ENCODE measurements around the gene VTN. TPM values are rescaled to one million over a fixed set of nuclear protein-coding genes. Genes with fewer than 3 reads are reported as not detected.
A peak's percentile ranks its signal among the peaks of the same experiment; 100 is the strongest.

VTN gene
- total RNA-seq, 4 donors from 2014 or later: 0.10 TPM; not detected in 3

DNA sequence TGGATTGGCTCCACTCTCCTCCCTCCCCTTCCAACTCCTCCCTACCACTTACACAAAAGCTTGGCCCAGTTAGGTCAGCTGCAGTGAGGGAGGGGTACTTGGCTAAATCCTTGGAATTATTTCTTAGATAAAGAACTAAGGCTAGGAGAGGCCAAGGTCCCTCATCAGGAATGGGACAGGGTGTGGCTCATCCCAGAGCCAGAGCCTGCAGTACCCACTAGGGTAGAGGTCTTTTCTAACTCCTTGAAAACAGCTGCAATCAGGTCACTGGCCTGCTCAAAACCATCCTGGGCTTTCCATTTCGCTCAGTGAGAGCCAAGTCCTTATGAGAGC lies 37.8 kb upstream of the VTN start:
- TF ChIP-seq POLR2A (IDR thresholded peaks at IDR 0.05): no peak
- TF ChIP-seq, protein P1, sequence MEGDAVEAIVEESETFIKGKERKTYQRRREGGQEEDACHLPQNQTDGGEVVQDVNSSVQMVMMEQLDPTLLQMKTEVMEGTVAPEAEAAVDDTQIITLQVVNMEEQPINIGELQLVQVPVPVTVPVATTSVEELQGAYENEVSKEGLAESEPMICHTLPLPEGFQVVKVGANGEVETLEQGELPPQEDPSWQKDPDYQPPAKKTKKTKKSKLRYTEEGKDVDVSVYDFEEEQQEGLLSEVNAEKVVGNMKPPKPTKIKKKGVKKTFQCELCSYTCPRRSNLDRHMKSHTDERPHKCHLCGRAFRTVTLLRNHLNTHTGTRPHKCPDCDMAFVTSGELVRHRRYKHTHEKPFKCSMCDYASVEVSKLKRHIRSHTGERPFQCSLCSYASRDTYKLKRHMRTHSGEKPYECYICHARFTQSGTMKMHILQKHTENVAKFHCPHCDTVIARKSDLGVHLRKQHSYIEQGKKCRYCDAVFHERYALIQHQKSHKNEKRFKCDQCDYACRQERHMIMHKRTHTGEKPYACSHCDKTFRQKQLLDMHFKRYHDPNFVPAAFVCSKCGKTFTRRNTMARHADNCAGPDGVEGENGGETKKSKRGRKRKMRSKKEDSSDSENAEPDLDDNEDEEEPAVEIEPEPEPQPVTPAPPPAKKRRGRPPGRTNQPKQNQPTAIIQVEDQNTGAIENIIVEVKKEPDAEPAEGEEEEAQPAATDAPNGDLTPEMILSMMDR (IDR thresholded peaks at IDR 0.05): no peak
- 91 to 92% methylated on average over 1 of the region's 1 CpG for WGBS, 2 donors
- no peak overlapping the region for H3K4me3 ChIP-seq (ENCODE audit: low read depth, poor library complexity, severe bottlenecking)
- intact Hi-C loops (cut with DNase I; ENCODE audit: low total_unique reads): no loop called here
- DNase-seq (ENCODE audit: low spot score in 2 of 2): no peak

DNA sequence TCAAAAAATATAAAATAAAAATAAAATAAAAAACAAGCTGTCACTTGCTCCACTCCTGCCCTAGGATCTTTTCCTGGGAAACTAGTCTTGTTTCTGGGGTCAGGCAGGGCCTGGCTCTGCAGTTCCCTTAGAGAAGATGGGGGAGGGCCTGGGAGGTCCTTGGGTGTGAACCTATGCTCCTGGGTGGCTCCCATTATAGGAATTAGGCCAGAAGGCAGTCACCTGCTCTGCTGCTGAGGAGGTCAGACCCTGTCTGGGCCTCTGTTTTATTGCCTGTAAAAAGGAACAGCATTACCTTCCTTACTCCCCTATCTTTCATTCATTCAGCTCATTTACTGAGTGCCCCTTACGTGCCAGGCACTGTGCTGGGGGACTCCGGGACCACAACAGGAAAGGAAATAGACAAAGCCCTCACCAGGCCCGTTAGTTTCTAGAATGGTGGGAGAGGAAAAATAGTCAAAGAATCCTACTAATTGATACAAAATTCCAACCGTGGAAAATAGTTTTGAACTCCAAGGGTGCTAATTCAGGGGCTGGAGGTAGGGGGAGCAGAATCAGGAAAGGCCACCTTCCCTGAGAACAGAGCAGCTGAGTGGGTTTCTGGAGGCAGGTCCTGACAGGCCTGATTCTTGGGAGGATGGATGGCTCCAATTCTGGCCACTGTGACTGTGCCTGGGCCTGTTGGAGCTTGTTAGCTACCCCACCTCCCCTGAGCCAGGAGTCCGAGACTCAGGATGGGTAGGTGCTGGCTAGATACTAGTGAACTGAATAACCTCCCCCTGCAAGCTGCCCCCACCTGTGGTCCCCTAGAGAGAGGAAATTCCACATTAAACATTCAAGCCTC lies 37.2 kb upstream of the VTN start:
- no peak overlapping the region for H3K4me3 ChIP-seq (ENCODE audit: low read depth, poor library complexity, severe bottlenecking)
- TF ChIP-seq, protein P1 (IDR thresholded peaks at IDR 0.05): no peak
- TF ChIP-seq POLR2A (IDR thresholded peaks at IDR 0.05): no peak
- 67 to 71% methylated on average over 5 of the region's 5 CpGs for WGBS, 2 donors
- no peak for DNase-seq (ENCODE audit: low spot score in 2 of 2)
- intact Hi-C loops (cut with DNase I; ENCODE audit: low total_unique reads): no loop called here

DNA sequence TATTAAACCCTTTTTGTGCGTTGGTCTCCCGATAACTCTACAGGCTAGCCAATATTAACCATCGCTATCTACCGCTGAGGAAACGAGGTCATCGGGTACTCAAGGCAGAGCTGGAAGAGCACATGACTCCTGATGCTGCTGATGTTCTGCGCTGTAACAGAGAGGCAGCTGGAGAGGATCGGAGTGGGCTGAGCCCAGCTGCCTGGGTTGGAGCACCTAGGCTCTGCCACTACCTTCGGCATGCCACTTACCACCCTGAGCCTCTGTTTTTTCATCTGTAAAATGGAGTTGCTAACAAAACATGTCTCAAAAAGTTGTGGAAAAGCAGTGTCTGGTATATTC lies 36.3 kb upstream of the VTN start:
- H3K4me3 ChIP-seq (ENCODE audit: low read depth, poor library complexity, severe bottlenecking): peak overlapping the region; percentile 66
- DNase-seq (ENCODE audit: low spot score in 2 of 2): no peak
- TF ChIP-seq, protein P1 (IDR thresholded peaks at IDR 0.05): no peak
- no peak for TF ChIP-seq POLR2A (IDR thresholded peaks at IDR 0.05)
- intact Hi-C loops (cut with DNase I; ENCODE audit: low total_unique reads): no loop called here
- WGBS, 2 donors: 18 to 23% methylated on average over 7 to 9 of the region's 9 CpGs

DNA sequence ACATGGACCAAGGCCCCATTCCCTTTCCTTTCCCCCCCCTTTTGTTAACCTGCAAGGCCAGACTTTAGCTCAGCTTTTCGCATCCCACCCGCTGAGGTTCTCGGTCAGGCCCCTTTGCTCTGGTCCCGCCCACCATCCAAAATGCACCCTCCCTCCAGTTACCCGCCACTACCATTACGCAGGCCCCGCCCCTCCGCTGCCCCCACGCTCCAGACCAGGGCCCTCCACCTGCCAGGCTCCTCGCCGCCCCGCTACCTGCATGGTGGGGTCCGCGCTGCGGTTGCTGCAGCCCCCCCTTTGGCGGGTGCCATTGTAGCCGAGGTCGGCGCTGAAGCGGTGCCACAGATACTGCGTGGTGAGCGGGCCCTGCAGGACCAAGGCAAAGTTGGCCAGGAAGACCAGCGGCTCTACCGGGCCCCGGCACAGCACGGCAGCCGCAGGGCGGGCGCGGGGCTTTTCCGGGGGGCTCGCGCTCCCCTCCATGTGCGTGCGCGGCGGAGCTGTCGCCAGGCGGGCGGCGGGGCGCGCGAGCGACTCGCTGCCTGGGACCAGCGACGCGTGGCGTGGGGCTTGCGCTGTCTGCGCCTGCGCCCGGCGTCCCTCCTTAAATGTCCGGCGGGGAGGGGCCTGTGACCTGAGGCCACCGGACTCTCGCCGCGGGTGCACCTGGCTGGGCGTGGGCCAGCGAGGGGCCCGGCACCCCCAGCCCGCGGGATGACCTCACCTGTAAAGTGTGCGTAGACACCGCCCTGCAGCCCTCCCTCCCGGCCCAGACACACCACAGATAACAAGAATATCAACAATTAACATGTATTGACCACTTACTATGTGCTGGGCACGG lies 35.7 kb upstream of the VTN start, which contains the start of gene SLC46A1:
SLC46A1 (minus strand) TSS at position 581 of the 841 bp plus-strand sequence; CDS start at position 483, 98 bp downstream.
- peak within 1 kb of the TSS; percentile 66 for H3K4me3 ChIP-seq (ENCODE audit: low read depth, poor library complexity, severe bottlenecking)
- intact Hi-C loops (cut with DNase I; ENCODE audit: low total_unique reads): no loop called here
- no peak for TF ChIP-seq POLR2A (IDR thresholded peaks at IDR 0.05)
- TF ChIP-seq, protein P1 (IDR thresholded peaks at IDR 0.05): no peak
- DNase-seq (ENCODE audit: low spot score in 2 of 2): peak in 1 of 2 donors; percentile 88
- 1 to 2% methylated on average over 26 to 47 of the region's 70 CpGs for WGBS, 2 donors

DNA sequence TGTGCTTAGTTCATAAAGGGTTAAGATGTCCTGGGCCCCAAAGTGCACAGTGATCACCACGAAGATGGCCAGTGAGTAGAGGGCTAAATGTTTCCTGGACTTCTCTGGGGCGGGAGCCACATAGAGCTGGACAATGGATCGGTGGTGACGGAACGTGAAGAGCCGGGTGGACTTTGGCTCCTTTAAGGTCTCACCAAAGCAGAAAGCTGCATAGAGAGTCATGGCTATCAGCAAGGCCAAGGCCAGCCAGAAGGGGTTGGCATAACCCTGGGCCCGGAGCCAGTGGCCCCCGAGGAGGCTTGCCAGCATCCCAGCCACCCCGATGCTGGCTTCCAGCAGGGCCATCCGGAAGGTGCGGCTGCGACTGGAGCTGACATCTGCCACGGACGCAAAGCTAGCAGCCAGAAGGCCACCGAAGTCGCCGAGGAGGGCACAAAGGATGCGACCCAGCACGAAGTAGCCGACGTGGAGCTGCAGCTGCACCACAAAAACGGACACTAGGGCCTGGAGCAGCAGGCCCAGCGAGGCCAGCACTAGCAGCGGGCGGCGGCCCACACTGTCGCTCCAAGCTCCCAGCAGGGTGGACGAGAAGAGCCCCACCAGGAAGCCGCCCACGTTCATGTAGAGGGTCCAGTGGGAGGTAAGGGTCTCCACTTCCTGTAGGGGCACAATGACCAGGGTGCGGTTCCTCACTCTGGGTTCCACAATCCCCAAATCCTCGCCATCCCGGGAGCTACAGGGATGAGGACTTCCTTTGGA lies 34.9 kb upstream of the VTN start:
- no peak overlapping the region for H3K4me3 ChIP-seq (ENCODE audit: low read depth, poor library complexity, severe bottlenecking)
- WGBS, 2 donors: 58 to 62% methylated on average over 33 of the region's 33 CpGs
- no peak for TF ChIP-seq POLR2A (IDR thresholded peaks at IDR 0.05)
- TF ChIP-seq, protein P1 (IDR thresholded peaks at IDR 0.05): no peak
- intact Hi-C loops (cut with DNase I; ENCODE audit: low total_unique reads): no loop called here
- DNase-seq (ENCODE audit: low spot score in 2 of 2): no peak

Measured in lower leg skin (tissue), 4 donors.